Sciatic nerve (tissue), 2 donors: ENCODE measurements around the gene CELF4. TPM values are rescaled to one million over a fixed set of nuclear protein-coding genes. Genes with fewer than 3 reads are reported as not detected.
"Not testable (repeated sequence)": the region's sequence is repeated elsewhere in the genome, so short reads cannot be mapped to it uniquely, and the experiment has no call there.

Source experiments
- ATAC-seq: fragments of 200-7000 bp; cut with Tn5 transposase; one replicate; pipeline ENCODE4 v1.9.1; 2020; ENCODE audit warnings: mild to moderate bottlenecking, moderate library complexity
- DNase-seq: peaks from one replicate; pipeline ENCODE4 v3.0.0-alpha.2; 2020; ENCODE audit warnings: low spot score
- intact Hi-C: fragments of 100-400 bp; cut with DNase I; formaldehyde crosslinking; loops from one replicate; pipeline ENCODE4 v1.14.2; 2022
- total RNA-seq: library from RNA; stranded (reverse); fragmentation: NEBNext Ultra II Directional; extraction: Animal tissue kit (Norgen Biotek cat#: 25700); gene quantifications from one replicate; pipeline ENCODE4 v1.2.1, GENCODE V29; 2021
- donor health status: DM: no; HTN: no; CAD: no.
- donor health status: DM: no; HTN: no; CAD: no.

Gene CELF4
- total RNA-seq, 1 donor from 2014 or later: 0.45 TPM

- ATAC-seq (no peak), DNase-seq (no peak)
- intact Hi-C loops: no loop called here
Observed at GRCh38 chr18:37484983-37485834, 80.4 kb downstream of the CELF4 start.

- ATAC-seq (no peak), DNase-seq (no peak)
- intact Hi-C loops: no loop called here
Observed at GRCh38 chr18:37483984-37484819, 81.4 kb downstream of the CELF4 start.

- ATAC-seq (no peak), DNase-seq (no peak)
- intact Hi-C loops: no loop called here
Observed at GRCh38 chr18:37483221-37483971, 82.2 kb downstream of the CELF4 start.

- intact Hi-C loops: no loop called here
- ATAC-seq (no peak), DNase-seq (no peak)
Observed at GRCh38 chr18:37482433-37482832, 83.2 kb downstream of the CELF4 start.

GRCh38 chr18:37482002-37482401 lies 83.6 kb downstream of the CELF4 start:
- intact Hi-C loops: no loop called here
- ATAC-seq (no peak), DNase-seq (no peak)

GRCh38 chr18:37481491-37481890 lies 84.1 kb downstream of the CELF4 start:
- DNase-seq (no peak), ATAC-seq (no peak)
- intact Hi-C loops: no loop called here

- intact Hi-C loops: no loop called here
- DNase-seq: no peak
- no peak for ATAC-seq
Observed at GRCh38 chr18:37481072-37481471, 84.5 kb downstream of the CELF4 start.

- ATAC-seq: no peak
- no peak for DNase-seq
- intact Hi-C loops: no loop called here
Observed at GRCh38 chr18:37476611-37477295, 88.8 kb downstream of the CELF4 start.

GRCh38 chr18:37476182-37476581 lies 89.4 kb downstream of the CELF4 start:
- ATAC-seq (no peak), DNase-seq (no peak)
- intact Hi-C loops: no loop called here

GRCh38 chr18:37473195-37473840 lies 92.3 kb downstream of the CELF4 start:
- ATAC-seq: no peak
- no peak for DNase-seq
- intact Hi-C loops: no loop called here

- intact Hi-C loops: no loop called here
- no peak for ATAC-seq
Observed at GRCh38 chr18:37471637-37472036, 94.0 kb downstream of the CELF4 start.

GRCh38 chr18:37470986-37471385 lies 94.6 kb downstream of the CELF4 start:
- intact Hi-C loops: no loop called here
- no peak for DNase-seq
- ATAC-seq: no peak

More at GRCh38 chr18:37471637-37472036, 94.0 kb downstream of the CELF4 start:
- DNase-seq: no peak

GRCh38 chr18:37467002-37467662 lies 98.5 kb downstream of the CELF4 start:
- intact Hi-C loops: no loop called here
- no peak for ATAC-seq
- no peak for DNase-seq

GRCh38 chr18:37465958-37466357 lies 99.6 kb downstream of the CELF4 start:
- DNase-seq (no peak), ATAC-seq (no peak)
- intact Hi-C loops: no loop called here

GRCh38 chr18:37464257-37464656 lies 101.3 kb downstream of the CELF4 start:
- ATAC-seq (no peak), DNase-seq (no peak)
- intact Hi-C loops: no loop called here

GRCh38 chr18:37461329-37461728 lies 104.3 kb downstream of the CELF4 start:
- ATAC-seq, DNase-seq, intact Hi-C loops: not testable (repeated sequence)

GRCh38 chr18:37460604-37461003 lies 105.0 kb downstream of the CELF4 start:
- intact Hi-C loops: no loop called here
- DNase-seq (no peak), ATAC-seq (no peak)

- ATAC-seq (no peak), DNase-seq (no peak)
- intact Hi-C loops: loop anchor here (10.0 kb wide), 1 partner anchor 64 kb away; no protein-coding TSS in a partner anchor
Observed at GRCh38 chr18:37458697-37459096, 106.9 kb downstream of the CELF4 start.
